Measurements from ENCODE around the gene MIB1. TPM values are rescaled to one million over a fixed set of nuclear protein-coding genes. Genes with fewer than 3 reads are reported as not detected.

Gene MIB1
- total RNA-seq, 4 donors from 2014 or later: 24.9 to 31.7 (median 28.6) TPM

DNA sequence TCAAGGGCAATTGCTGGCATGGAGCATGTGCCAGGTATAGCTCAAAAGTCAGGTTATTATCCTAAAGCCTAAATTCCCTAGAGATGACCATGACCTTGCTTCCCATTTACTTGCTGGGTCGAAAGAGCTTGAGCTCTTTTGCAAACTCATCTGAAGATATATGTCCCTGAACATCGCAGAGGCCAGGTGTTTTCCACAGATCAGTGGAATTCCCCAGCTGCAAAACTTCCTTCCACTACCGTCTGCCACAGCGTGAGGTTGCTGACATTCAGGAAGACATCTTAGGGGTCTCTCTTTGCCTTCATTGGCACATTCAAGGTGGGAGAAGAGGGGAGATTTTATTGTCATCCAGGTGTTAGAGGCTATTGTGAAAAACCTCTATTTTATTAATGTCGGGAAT is 171.0 kb downstream of the MIB1 start:
- TF ChIP-seq, protein P1, sequence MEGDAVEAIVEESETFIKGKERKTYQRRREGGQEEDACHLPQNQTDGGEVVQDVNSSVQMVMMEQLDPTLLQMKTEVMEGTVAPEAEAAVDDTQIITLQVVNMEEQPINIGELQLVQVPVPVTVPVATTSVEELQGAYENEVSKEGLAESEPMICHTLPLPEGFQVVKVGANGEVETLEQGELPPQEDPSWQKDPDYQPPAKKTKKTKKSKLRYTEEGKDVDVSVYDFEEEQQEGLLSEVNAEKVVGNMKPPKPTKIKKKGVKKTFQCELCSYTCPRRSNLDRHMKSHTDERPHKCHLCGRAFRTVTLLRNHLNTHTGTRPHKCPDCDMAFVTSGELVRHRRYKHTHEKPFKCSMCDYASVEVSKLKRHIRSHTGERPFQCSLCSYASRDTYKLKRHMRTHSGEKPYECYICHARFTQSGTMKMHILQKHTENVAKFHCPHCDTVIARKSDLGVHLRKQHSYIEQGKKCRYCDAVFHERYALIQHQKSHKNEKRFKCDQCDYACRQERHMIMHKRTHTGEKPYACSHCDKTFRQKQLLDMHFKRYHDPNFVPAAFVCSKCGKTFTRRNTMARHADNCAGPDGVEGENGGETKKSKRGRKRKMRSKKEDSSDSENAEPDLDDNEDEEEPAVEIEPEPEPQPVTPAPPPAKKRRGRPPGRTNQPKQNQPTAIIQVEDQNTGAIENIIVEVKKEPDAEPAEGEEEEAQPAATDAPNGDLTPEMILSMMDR (IDR thresholded peaks at IDR 0.05): no peak
- ATAC-seq (ENCODE audit: low FRiP score): no peak
- no peak for DNase-seq (ENCODE audit: low spot score)

DNA sequence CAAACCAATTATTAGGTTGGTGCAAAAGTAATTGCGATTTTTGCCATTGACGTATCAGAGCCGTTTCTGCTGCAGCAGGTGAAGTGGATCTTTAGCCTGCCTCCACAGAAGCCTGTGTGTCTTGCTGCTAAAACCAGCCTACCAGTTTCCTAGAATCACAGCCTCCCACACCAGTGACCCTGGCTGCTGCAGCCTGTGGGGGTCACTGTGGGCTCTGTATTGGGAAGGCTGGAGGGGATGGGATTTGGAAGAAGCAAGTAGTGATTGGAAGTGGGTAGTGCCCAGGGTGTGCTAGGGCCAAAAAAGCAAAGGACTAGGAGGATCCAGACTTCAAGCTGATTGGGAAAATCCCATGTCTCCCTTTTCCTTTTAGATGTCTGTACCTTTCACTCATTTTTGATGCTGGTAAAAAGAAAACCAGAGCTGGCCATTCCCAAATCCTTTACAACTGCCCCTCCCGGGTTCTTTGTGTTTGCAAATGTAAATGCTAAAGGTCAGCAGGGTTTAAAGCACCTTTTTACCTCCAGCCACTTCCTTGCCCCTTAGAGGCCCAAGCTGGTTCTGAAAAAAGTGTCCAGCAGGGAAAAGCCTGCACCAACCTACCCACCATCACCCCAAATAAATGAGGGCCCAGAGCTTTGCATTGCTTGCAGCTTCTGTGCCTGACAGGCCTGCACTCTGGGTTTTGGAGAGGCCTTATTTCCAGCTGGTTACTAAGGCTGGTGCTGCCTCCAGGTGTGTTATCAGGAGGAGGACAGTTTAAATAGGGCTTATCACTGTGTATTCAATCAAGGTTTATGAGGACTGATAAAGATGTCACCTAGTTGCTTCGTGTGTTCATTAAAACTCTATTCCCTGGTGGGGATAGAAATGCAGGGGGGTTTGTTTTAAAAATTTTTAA is 172.0 kb downstream of the MIB1 start:
- TF ChIP-seq, protein P1 (IDR thresholded peaks at IDR 0.05): no peak
- DNase-seq (ENCODE audit: low spot score): no peak
- ATAC-seq (ENCODE audit: low FRiP score): no peak

DNA sequence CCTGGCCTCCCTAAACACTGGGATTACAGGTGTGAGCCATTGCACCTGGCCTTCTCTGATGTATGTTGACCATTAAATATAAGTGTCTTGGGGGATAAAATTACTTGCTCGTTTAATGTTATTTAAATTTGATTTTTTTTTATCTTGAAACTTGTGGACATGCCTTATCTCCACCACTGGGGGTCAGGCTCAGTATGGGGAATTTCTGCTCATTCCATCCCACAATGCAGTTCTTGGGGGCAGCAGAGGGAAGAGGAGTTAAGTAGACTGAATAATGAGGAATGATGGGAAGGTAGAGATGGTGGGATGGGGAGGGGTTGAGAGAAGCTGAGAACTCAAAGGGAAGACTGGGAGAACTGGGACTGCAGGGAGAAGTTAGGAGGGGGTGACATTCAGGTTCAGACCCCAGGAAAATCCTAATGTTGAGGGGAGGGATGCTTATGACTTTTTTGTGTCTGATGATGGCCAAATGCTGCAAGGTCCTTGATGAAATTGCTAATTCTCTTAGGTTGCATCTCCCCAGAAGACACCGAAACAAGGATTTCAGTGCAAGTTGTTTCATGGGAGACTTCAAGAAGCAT is 174.2 kb downstream of the MIB1 start:
- TF ChIP-seq, protein P1 (IDR thresholded peaks at IDR 0.05): no peak
- no peak for ATAC-seq (ENCODE audit: low FRiP score)
- DNase-seq (ENCODE audit: low spot score): no peak

DNA sequence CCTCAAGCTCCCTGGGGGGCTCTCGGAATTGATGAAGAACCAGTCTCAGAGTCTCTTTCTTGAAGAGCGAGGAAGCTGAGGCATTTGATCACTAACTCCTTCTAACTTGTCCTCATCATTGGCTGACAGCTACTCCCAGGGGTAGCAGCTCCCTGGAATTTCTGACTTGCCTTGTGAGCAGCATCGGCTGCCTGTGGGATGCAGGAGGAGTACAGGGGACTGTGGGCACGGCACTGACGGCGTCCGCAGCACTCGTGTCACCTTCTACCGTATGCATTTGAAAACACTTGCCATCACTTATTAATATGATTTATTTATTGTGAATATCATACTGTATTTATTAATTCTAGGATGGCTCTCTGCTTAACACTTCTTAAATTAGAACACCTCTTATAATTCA is 175.0 kb downstream of the MIB1 start:
- ATAC-seq (ENCODE audit: low FRiP score): no peak
- no peak for DNase-seq (ENCODE audit: low spot score)
- TF ChIP-seq, protein P1 (IDR thresholded peaks at IDR 0.05): no peak

DNA sequence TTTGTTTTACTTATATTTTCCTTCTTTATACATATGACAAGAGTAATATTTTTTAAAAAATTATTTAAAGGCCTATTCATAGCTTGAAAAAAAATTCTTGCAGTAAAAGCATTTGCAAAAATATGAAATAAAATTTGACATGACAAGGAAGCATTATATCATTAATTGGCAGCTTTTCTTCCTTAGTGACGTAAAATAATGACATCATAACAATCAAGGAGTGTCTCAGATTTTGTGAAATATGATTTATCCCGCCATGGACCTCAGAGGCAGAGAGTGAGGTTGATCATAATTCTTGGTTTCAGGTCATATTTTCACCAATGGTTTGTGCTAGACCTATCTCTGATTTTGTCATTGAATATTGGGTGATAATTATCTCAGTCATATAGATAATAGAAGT is 176.0 kb downstream of the MIB1 start:
- TF ChIP-seq, protein P1 (IDR thresholded peaks at IDR 0.05): no peak
- ATAC-seq (ENCODE audit: low FRiP score) (no peak), DNase-seq (ENCODE audit: low spot score) (no peak)

DNA sequence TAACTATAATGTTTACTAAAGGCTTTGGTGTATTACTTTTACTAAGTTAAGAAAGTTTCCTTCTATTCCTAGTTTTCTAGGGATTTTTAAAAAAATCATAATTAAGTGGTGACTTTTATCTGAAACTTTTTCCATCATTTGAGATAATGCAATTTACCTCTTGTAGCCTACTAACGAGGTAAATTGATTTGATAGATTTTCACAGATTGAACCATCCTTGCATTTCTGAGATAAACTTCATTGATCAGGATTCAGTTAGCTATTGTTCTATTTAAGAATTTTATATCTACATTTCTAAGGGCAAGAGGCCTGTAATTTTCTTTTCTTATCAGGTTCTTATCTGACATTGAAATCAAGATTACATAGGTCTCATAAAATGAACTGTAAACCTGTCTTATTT is 178.1 kb downstream of the MIB1 start:
- TF ChIP-seq, protein P1 (IDR thresholded peaks at IDR 0.05): no peak
- ATAC-seq (ENCODE audit: low FRiP score): no peak
- no peak for DNase-seq (ENCODE audit: low spot score)

Small RNA genes within 50 kb of the gene (small RNA-seq; reads per million reads assigned to genes)
- gene AC103987.3 (not detected), gene RF00019 (not detected), gene RF00045 (not detected), gene RF01241 (not detected), gene RN7SL233P (not detected), gene RNU6-1038P (not detected)

Other genes with a start within 250 kb of the MIB1 start
- gene ESCO1, start 140.1 kb upstream of the MIB1 start, total RNA-seq: 10 to 100 TPM in 3 of 4 donors, 1 to 10 TPM in 1; 8.6 to 13.2 (median 11.5) TPM
- 10 to 100 TPM in 2 of 4 donors, 1 to 10 TPM in 2; 8.0 to 28.5 (median 10.7) TPM for gene SNRPD1, start 128.5 kb upstream of the MIB1 start, total RNA-seq
- 10 to 100 TPM in 3 of 4 donors, 1 to 10 TPM in 1; 9.6 to 26.8 (median 14.5) TPM for gene ABHD3, start 36.0 kb upstream of the MIB1 start, total RNA-seq

Measured in omental fat pad (tissue), 4 donors.